HG03175 (cell line): ENCODE data around the gene JAKMIP2.
"Not testable (repeated sequence)": the region's sequence is repeated elsewhere in the genome, so short reads cannot be mapped to it uniquely, and the experiment has no call there.

Source experiments
- ATAC-seq: cut with Tn5 transposase; IDR thresholded peaks from one replicate; pipeline ENCODE4 v1.9.1; 2021; ENCODE audit warnings: mild to moderate bottlenecking, moderate library complexity; ENCODE audit not compliant: unreplicated experiment

The JAKMIP2 gene

DNA sequence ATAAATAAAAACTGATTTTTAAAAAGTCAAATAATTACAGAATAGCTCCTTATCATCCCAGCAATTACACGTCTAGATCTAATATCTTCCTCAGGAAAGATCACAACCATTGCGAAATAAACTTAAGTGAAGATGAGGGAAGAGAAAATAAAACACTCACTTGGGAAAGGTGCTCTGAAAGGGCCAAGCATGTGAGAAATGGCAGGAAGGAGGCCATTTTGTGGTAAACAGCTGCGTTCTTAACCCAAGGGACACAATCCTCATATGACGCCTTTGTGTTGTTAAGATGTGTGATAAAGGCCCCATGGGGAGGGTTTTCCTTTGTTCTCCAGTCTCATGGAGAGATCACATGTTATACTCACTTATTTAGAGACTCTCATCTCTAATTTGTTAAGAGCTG, 32.5 kb downstream of the JAKMIP2 start:
- ATAC-seq: no peak

DNA sequence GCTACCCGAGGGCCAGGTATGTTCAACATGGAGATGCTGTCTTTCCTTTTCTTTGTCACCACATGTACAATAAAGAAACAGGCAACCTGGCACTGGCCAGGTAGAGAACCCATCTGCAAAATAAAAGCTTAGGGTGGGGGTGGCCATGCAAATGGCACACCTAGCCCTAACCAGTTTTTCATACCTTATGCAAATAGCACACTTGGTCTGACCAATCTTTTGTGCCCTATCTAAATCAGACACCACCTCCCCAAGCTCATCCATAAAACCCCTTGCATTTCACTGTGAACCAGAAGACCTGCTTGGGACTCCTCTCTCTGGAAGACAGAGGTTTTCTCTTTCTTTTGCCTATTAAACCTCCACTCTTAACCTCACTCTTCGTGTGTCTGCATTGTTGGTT, 33.9 kb downstream of the JAKMIP2 start:
- ATAC-seq: no peak

DNA sequence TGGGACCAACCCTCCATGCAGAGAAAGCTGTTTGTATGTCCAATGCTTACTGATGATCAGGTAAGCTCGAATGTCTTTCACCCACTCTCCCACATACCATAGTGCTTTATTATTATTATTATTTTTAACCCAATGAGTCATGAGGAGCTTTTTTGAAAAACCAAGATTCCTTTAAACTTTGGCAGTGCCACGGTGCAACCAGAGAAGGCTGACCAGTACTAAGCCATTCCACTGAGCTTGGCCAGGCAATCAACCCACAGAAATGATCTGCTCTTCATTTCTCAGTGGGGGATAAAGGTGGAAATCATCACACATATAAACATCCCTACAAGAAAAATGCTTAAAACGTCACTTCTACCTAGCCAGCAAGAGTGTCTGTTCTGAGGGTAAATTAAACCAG, 35.5 kb downstream of the JAKMIP2 start:
- no peak for ATAC-seq

DNA sequence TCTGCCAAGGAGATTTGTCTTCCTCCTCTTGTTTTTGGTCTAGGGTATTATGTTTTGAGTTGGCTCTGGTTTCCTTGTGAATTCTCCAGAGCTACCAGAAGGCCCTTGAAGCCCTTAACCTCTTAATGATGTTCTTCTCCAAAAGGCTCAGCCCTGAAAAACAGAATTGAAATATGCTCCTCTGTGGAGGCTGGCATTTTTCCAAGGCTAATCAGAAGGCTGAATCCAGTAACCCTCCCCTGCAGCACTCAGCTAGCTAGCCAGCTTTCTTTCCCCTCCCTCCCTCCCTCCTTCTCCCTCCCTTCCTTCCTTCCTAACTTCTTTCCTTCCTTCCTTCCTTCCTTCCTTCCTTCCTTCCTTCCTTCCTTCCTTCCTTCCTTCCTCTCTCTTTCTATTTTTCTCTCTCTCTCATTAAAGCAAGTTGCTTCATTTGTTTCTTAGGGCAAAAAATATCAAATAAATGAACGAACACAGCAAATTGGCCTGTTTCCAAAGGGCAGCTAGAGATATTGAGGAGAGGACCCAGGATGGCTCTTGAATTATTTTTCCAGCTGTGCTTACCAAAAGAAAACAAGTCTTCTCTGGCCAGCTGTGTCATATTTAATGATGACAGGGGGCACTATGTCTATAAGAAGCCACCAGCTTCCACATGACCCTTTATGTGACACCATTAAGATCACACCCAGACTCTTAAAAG, 38.7 kb downstream of the JAKMIP2 start:
- no peak for ATAC-seq

DNA sequence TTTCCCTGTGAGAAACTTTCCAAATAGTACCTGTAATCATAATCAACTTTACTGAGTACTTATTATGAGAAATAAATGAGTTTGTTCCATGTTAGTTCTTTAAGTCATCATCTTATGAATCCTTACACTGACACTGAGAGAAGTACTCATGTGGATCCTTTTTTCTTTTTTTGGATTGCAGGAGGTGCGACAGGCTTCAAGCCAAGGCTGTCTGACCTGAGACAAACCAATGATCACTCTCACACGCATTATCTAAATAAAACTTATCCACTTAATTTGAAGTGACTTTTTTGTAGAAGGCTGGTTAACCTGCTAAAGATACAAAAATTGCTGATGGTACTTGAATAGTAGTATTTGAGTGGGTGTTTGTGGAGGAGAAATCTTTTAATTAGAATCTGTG, 39.5 kb downstream of the JAKMIP2 start:
- ATAC-seq: no peak

DNA sequence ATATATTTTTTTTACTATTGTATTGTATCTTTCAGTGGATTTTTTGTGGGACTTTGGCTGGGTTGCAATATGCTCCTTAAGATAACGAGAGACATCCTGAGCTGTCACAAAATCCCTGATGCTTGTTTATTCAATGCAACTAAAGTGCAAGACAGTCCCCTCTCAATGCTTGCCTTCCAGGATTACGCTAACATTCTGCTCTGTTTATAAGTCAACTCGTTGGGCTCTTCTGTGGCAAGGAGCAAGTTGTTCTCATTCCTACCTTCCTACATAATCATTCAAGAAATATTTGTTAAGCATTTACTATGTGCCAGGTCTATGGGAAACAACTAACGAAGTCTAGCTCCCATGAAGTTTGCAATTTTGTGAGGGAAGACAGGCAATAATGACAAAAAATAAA, 40.4 kb downstream of the JAKMIP2 start:
- no peak for ATAC-seq

DNA sequence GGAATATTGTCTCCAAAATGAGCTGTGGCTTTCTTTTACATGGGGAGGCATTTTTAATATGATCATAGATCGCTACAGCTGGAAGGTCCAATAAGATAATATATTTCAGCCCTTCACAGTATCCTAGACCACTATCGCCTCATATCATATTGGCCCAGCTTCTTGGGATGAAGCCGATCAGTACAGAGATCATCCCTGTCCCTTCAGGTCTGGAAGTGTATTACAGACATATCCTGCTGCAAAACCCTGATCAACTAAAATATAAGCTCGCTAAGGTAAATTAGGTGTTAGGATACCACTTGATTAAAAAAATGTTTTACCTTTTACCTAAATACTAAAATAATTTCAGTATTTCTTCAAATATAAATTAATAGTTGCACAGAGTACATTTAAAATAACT, 41.7 kb downstream of the JAKMIP2 start:
- no peak for ATAC-seq

DNA sequence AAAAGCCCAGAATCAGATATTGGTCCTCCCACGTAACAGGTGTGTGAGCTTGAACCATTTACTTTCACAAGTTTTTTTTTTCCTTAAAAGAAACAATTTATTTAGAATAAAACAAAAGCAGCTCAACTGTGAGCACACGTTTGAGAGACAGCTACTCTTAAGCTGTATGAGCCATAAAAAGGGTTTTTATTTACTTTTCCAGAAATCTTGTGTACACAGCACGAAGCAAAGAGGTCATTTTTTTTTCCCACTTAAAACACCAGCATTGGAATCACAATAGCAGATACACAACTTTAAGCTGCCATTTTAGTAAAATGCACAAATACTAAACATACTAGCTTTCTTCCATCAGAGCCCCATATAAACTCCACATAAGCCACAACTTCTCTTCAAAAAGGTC, 44.6 kb downstream of the JAKMIP2 start:
- no peak for ATAC-seq

DNA sequence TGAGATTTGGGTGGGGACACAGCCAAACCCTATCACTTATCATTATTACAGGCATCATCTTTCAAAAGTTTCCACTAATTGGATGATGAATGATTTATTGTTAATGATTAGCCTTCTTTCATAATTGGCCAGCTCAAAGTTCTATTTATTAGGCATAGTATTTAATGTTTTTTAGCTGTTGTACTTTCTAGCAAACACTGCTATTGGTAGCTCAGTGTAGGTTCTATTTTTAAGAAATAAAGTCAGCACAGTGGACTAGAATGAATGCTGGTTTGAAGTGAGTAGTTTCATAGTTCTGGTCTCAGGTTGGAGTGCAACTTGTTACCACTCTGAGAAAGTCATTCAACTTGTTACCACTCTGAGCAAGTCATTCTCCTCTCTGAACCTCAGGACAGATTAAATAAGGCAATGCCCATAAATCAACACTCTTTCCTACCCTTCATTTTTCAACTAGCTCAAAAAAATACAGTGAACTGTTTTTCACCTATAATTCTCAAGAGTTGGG, 46.9 kb downstream of the JAKMIP2 start:
- no peak for ATAC-seq

DNA sequence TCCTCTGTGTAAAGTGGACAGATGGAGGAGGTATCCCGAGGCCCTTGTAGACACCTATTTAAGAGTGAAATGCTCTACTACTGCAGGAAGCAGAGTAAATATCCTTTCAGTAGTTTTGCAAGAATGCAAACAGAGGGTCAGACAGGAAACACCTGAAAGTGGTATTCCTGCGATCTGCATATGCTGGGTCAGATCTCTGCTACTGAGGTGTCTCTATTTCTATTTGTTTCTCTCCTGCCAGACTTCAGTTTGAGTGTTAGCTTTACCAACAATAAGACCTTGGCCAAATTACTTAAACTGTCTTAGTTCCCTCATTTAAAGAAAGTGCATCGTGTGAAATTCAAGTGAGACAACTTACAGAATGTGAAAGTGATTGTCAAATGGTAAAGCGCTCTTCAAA, 47.6 kb downstream of the JAKMIP2 start:
- ATAC-seq: no peak

DNA sequence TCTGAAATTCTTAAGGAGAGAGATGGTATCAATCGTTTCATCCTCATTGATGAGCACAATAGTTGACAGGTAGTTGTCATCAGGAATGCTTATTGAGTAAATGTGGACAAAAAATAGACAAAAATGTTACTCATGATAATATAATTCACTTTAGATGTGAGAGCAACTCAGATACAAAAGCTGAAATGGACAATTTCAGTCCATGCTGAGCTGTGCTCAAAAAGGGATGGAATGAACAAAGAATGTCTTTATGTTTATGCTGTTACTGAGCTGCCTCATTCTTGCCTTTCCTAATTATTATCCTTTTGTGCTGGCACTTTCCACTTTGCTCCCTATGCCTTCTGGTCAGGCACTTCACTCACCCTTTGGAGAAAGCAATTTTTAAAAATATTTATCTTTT, 49.5 kb downstream of the JAKMIP2 start:
- ATAC-seq: no peak

DNA sequence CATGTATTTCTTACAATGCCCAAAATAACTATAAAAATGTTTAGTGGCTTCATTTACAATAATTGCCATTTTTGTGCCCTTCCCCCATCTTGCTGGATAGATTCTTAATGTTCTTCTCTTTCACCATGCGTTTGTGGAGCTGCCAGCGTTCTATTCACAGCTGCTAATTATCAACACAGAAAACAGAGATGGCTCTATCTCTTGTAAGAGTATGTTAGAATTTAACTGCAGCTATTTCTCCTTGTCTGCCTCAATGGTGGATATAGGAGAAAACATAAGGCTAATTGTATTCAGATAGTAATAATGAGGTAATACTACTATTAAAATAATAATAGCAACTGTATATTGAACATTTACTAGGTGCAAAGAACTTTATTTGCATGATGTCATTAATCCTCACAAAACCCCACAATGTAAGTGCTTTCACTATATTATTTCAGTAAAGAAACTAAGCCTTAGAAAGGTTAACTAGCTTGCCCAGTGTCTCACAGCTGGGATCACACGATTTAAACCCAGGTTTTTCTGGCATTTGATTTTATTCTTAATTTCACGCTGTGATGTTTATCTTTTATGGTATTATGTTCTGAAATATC, 50.1 kb downstream of the JAKMIP2 start:
- no peak for ATAC-seq

DNA sequence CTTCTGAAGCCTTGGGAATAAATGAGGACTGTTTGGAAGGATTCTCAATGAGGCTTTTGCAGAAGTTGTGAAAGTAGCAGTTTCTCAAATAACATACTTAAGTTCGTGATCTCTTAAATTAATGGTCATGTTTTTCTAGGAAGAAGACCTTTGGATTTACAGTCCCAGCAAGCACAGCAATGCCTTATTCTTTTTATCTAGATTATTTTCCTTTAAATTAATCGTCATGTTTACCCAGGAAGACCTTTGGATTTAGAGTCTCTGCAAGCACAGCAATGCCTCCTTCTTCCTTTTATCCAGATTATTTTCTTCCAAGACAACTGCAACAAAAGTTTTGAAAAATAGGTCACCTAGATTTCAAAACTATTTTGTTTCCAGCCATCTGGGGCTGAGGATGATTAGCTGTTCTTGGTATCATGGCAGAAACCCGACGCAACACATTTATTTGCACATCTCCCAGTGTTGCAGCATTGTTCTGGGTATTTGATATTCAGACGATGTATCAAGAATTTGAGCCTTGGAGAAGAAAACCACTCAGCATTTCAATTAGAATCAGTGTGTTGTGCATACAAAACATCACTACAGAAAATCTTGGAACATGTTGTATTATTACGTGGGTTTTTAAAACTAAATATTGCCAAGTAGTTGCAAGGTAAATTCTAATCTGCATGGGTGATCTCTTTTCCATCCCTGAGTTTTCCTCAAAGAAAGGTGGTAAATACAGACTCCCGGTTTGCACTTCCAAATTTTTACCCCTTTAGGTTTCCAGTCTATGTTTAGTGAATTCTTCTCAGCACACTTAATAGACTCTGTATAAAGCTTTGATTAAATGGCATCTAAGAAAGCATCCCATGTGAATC, 50.9 kb downstream of the JAKMIP2 start:
- no peak for ATAC-seq

DNA sequence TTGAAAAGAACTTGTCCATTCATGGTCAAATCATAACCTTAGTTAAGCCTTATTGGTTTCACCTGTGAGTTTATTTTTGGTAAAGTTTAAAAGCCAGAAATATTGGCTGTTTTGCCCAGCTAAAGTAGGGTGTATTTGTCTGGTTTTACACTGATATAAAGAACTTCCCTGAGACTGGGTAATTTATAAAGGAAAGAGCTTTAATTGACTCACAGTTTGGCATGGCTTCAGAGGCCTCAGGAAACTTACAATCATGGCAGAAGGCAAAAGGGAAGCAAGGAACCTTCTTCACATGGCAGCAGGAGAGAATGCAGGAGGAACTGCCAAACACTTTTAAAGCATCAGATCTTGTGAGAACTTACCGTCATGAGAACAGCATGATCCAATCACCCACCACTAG, 55.3 kb downstream of the JAKMIP2 start:
- no peak for ATAC-seq

DNA sequence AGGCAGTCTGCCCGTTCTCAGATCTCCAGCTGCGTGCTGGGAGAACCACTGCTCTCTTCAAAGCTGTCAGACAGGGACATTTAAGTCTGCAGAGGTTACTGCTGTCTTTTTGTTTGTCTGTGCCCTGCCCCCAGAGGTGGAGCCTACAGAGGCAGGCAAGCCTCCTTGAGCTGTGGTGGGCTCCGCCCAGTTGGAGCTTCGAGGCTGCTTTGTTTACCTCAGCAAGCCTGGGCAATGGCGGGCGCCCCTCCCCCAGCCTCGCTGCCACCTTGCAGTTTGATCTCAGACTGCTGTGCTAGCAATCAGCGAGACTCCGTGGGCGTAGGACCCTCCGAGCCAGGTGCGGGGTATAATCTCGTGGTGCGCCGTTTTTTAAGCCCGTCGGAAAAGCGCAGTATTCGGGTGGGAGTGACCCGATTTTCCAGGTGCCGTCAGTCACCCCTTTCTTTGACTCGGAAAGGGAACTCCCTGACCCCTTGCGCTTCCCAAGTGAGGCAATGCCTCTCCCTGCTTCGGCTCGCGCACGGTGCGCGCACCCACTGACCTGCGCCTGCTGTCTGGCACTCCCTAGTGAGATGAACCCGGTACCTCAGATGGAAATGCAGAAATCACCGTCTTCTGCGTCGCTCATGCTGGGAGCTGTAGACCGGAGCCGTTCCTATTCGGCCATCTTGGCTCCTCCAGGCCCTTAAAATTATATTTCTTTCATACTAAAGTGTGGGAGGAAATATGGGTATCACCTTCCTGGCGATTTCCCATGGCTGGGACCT, 61.2 kb downstream of the JAKMIP2 start:
- not testable (repeated sequence) for ATAC-seq

DNA sequence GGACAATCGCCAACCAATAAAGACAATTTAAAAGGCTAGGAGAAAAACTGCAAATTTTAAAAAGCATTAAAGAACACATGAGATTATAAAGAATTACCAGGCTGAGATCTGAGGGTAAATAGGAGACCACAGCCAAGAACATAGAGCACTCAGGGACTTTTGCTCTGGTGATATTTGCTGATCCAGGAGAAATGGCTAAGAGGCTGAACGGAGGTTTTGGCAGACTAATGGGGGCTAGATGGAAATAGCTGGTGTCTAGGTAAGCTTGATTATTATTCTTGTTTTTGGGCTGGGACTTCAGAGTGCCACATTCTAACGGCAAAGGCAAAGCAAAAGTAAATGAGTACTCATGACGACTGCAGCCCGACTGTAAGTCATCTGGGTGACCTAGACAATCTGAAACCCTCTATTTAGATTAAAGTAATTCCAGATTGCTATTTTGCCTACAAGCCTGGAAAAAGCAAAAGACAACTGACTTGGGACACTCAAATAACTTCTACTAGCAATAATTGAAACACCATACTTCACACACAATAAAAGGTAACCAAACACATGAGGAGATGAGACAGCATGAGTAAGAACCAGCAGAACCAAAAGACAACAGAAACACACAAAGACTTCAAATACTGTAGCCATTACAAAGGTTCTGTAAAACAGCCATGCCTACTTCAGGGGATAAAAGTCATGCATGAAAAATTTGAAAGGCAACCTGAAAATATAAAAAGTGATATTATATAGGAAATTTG, 68.8 kb downstream of the JAKMIP2 start:
- no peak for ATAC-seq

DNA sequence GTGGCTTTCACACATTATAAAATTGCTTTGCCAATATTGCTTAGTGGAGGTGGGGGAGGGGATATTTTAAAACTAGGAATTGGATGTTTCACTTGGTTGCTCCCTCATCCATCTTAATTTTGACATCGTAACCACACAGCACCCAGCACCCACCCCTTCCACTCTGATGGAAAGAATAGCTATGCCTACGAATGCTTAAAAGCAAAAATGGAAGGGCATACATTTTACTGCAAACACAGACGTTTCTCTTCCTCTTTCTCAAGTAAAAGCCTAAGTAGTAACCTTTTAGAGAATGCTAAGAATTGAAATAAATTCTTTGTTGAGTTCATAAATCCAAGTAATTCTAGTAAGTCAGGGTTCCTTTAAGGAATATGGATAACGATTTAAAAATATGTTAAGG, 69.9 kb downstream of the JAKMIP2 start:
- ATAC-seq: no peak

DNA sequence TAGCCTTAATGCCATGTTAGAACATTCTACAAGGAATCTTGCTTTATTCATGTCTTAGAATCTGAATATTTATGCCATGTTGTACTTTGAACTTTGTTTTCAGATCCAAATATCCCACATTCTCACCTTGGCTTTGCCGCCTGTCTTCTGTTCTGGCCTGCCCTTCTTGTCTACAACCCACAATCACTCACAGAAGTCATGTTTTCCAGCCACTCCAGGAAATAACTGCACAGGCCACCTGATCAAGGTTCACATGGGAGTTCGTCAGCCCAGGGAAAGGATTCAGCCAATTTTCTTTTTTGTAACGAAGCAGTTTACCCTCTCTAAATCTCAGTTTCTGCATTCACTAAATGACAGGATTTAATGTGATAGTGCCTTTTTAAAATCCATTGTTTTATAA, 70.5 kb downstream of the JAKMIP2 start:
- ATAC-seq: no peak

DNA sequence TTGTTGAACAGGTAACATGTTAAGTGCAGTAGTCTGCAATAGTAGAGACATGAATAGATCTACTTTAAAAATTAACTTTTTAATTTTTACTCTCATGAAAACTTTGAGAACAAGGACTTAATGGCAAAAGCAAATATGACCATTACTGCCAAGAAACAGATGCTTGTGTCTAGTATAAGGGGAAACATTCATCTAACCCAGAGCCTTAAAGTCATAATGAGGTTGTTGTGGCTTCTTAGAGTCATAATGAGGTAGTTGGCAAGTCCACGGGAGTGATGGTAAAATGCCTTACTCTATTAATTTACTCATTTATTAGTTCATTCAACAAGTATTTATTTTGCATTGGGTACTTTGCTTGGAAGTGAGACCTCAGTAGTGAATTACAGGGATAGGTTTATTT, 71.5 kb downstream of the JAKMIP2 start:
- ATAC-seq: no peak

DNA sequence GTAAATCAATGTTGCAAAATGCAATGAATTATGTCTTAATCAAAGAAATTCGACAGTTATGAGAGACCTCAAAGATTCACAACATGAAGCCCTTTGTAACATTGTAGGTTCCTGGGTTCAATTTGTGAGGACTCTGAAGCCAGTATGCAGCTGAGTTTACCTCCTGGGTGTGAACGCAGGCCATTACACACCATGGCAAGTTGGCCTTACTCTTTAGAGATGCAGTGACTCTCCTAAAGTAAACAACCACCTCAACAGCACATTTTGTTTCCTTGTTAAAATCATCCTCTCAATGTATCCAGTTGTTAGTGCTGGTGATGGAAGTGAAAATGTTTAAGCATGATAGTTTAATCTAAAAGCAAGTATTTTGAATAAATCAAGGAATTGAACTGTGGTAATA, 73.8 kb downstream of the JAKMIP2 start:
- ATAC-seq: no peak
